ENCODE measurements around the gene HSD17B11. TPM values are rescaled to one million over a fixed set of nuclear protein-coding genes. Genes with fewer than 3 reads are reported as not detected.
"Not testable (repeated sequence)": the region's sequence is repeated elsewhere in the genome, so short reads cannot be mapped to it uniquely, and the experiment has no call there.

Gene HSD17B11
- total RNA-seq, 1 donor from 2014 or later = 10.3 TPM

DNA sequence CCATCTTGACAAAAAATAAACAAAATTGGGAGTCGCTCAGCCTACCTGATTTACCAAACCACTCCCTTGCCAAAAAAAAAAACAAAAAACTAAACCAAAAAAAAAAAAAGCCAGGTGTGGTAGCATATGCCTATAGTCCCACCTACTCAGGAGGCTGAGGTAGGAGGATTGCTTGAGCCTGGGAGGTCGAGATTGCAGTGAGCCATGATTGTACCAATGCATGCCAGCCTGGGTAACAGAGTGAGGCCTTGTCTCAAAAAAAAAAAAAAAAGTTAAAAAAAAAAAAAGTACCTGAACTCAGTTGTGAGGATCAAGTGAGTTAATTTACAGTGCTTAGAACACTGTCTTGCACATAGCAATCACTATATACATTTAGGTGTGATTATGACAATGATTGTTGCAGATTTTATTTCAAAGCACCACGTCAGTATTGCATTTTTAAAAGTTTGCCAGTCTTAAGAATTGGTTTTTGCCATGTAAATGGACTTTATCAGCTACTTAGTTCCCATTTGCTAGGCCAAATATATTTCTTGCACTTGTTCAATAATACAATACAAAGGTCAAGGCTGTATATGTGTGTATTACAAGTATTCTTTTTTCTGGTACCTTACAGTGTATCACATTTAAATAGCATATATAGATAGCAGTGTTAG is 36.0 kb upstream of the HSD17B11 start:
- Mint-ChIP-seq H3K4me1 (ENCODE audit: low read depth) (peaks cover 24% of the 10 kb centered on the region), H3K27ac (ENCODE audit: unreplicated experiment) (no peak overlapping the region), H3K9me3 (ENCODE audit: low read depth) (no peaks in the 10 kb centered on the region), H3K36me3 (ENCODE audit: low read depth) (no peaks in the 10 kb centered on the region), H3K4me3 (ENCODE audit: unreplicated experiment) (no peak overlapping the region), H3K27me3 (ENCODE audit: low read depth) (no peaks in the 10 kb centered on the region)
- DNase-seq (ENCODE audit: low spot score) = no peak
- TF ChIP-seq, protein P1, sequence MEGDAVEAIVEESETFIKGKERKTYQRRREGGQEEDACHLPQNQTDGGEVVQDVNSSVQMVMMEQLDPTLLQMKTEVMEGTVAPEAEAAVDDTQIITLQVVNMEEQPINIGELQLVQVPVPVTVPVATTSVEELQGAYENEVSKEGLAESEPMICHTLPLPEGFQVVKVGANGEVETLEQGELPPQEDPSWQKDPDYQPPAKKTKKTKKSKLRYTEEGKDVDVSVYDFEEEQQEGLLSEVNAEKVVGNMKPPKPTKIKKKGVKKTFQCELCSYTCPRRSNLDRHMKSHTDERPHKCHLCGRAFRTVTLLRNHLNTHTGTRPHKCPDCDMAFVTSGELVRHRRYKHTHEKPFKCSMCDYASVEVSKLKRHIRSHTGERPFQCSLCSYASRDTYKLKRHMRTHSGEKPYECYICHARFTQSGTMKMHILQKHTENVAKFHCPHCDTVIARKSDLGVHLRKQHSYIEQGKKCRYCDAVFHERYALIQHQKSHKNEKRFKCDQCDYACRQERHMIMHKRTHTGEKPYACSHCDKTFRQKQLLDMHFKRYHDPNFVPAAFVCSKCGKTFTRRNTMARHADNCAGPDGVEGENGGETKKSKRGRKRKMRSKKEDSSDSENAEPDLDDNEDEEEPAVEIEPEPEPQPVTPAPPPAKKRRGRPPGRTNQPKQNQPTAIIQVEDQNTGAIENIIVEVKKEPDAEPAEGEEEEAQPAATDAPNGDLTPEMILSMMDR (IDR thresholded peaks at IDR 0.05) = no peak

GRCh38 chr4:87425711-87426110 is 34.7 kb upstream of the HSD17B11 start:
- Mint-ChIP-seq H3K4me1 (ENCODE audit: low read depth) (peaks cover 32% of the 10 kb centered on the region), H3K36me3 (ENCODE audit: low read depth) (no peaks in the 10 kb centered on the region), H3K27me3 (ENCODE audit: low read depth) (no peaks in the 10 kb centered on the region), H3K9me3 (ENCODE audit: low read depth) (no peaks in the 10 kb centered on the region), H3K4me3 (ENCODE audit: unreplicated experiment) (no peak overlapping the region), H3K27ac (ENCODE audit: unreplicated experiment) (no peak overlapping the region)
- no peak for DNase-seq (ENCODE audit: low spot score)
- TF ChIP-seq, protein P1 (IDR thresholded peaks at IDR 0.05) = no peak

GRCh38 chr4:87424099-87424543 is 33.1 kb upstream of the HSD17B11 start:
- not testable (repeated sequence) for DNase-seq (ENCODE audit: low spot score); H3K9me3 Mint-ChIP-seq (ENCODE audit: low read depth); H3K36me3 Mint-ChIP-seq (ENCODE audit: low read depth); H3K27ac Mint-ChIP-seq (ENCODE audit: unreplicated experiment); H3K27me3 Mint-ChIP-seq (ENCODE audit: low read depth)
- Mint-ChIP-seq H3K4me1 (ENCODE audit: low read depth) (peaks cover 32% of the 10 kb centered on the region), H3K4me3 (ENCODE audit: unreplicated experiment) (peak overlapping the region; percentile 97)

GRCh38 chr4:87423317-87424098 is 32.5 kb upstream of the HSD17B11 start:
- DNase-seq (ENCODE audit: low spot score) = no peak
- peak overlapping the region; percentile 97 for H3K4me3 Mint-ChIP-seq (ENCODE audit: unreplicated experiment)
- H3K9me3 Mint-ChIP-seq (ENCODE audit: low read depth) = peaks cover 3% of the 10 kb centered on the region
- TF ChIP-seq, protein P1 (IDR thresholded peaks at IDR 0.05) = peak; percentile 66
- no peaks in the 10 kb centered on the region for H3K27me3 Mint-ChIP-seq (ENCODE audit: low read depth)
- peaks cover 32% of the 10 kb centered on the region for H3K4me1 Mint-ChIP-seq (ENCODE audit: low read depth)
- H3K36me3 Mint-ChIP-seq (ENCODE audit: low read depth) = no peaks in the 10 kb centered on the region
- H3K27ac Mint-ChIP-seq (ENCODE audit: unreplicated experiment) = peak overlapping the region; percentile 37

GRCh38 chr4:87422104-87423052 is 31.4 kb upstream of the HSD17B11 start, which contains the start of gene NUDT9:
NUDT9 (plus strand) TSS chr4:87422573; CDS start chr4:87422906, 333 bp downstream.
- Mint-ChIP-seq H3K4me3 (ENCODE audit: unreplicated experiment) (peak within 1 kb of the TSS; percentile 97), H3K9me3 (ENCODE audit: low read depth) (peaks cover 9% of the 10 kb centered on the region), H3K4me1 (ENCODE audit: low read depth) (peaks cover 31% of the 10 kb centered on the region), H3K27me3 (ENCODE audit: low read depth) (no peaks in the 10 kb centered on the region), H3K27ac (ENCODE audit: unreplicated experiment) (peak within 1 kb of the TSS; percentile 99), H3K36me3 (ENCODE audit: low read depth) (no peaks in the 10 kb centered on the region)
- peak; percentile 96 for DNase-seq (ENCODE audit: low spot score)
- TF ChIP-seq, protein P1 (IDR thresholded peaks at IDR 0.05) = no peak

Data from chondrocyte (in vitro differentiated cells).